Breast epithelium (tissue), 3 donors: Measurements from ENCODE around the gene CARS1.
"Not testable (repeated sequence)": the region's sequence is repeated elsewhere in the genome, so short reads cannot be mapped to it uniquely, and the experiment has no call there.

Source experiments
- POLR2A ChIP-seq: fragments of 450-650 bp; IDR thresholded peaks from one replicate; pipeline ENCODE4 v1.6.1; 2016; ENCODE audit warnings: antibody characterized with exemption, mild to moderate bottlenecking, moderate library complexity
- POLR2AphosphoS5 ChIP-seq, 3 donors: sonication (generic); formaldehyde crosslinking; IDR thresholded peaks; one replicate each; pipeline ENCODE4 v1.6.1; 2017; ENCODE audit warnings: antibody characterized with exemption in 3 of 3

GRCh38 chr11:3066308-3066707 lies 9.1 kb upstream of the CARS1 start:
- TF ChIP-seq POLR2A; POLR2AphosphoS5 (IDR thresholded peaks at IDR 0.05): not testable (repeated sequence)
